GM23338 (cell line): ENCODE results near the gene CMPK2. TPM values are rescaled to one million over a fixed set of nuclear protein-coding genes. Genes with fewer than 3 reads are reported as not detected.

Experiments
- ATAC-seq: fragments of 200-7000 bp; cut with Tn5 transposase; 3 replicates; pipeline ENCODE4 v1.9.1; 2020
- DNase-seq: peaks from one replicate; pipeline ENCODE4 v3.0.0-alpha.2; 2015; ENCODE audit warnings: low spot score
- H2AFZ ChIP-seq: fragments of 200-600 bp; sonication (generic); 2 replicates; pipeline ENCODE4 v1.8.0; 2016; ENCODE audit warnings: antibody characterized with exemption, mild to moderate bottlenecking, moderate library complexity
- H3F3A ChIP-seq: fragments of 200-600 bp; sonication (generic); replicated peaks from 2 replicates; pipeline ENCODE4 v1.8.0; 2017; ENCODE audit warnings: antibody characterized with exemption, mixed run types, low read depth
- H3K27ac ChIP-seq: fragments of 200-600 bp; sonication (generic); 2 replicates; pipeline ENCODE4 v1.6.1; 2016; ENCODE audit warnings: low read depth
- H3K27me3 ChIP-seq: fragments of 200-600 bp; sonication (generic); 2 replicates; pipeline ENCODE4 v1.8.0; 2016; ENCODE audit warnings: mild to moderate bottlenecking, mixed run types, moderate library complexity; ENCODE audit not compliant: insufficient read depth
- H3K36me3 ChIP-seq: fragments of 200-600 bp; sonication (generic); 2 replicates; pipeline ENCODE4 v1.8.0; 2016; ENCODE audit warnings: mild to moderate bottlenecking; ENCODE audit not compliant: insufficient read depth
- H3K4me1 ChIP-seq: fragments of 200-600 bp; sonication (generic); 2 replicates; pipeline ENCODE4 v1.8.0; 2016; ENCODE audit warnings: mild to moderate bottlenecking, moderate library complexity; ENCODE audit not compliant: insufficient read depth
- H3K4me2 ChIP-seq: fragments of 200-600 bp; sonication (generic); 2 replicates; pipeline ENCODE4 v1.7.1; 2017; ENCODE audit warnings: mixed run types
- H3K4me3 ChIP-seq: fragments of 200-600 bp; sonication (generic); 2 replicates; pipeline ENCODE4 v1.6.1; 2016; ENCODE audit warnings: mixed run types
- H3K79me2 ChIP-seq: fragments of 200-600 bp; sonication (generic); replicated peaks from 2 replicates; pipeline ENCODE4 v1.8.0; 2017; ENCODE audit warnings: mild to moderate bottlenecking; ENCODE audit not compliant: insufficient read depth
- H3K9me2 ChIP-seq: fragments of 200-600 bp; sonication (generic); 2 replicates; pipeline ENCODE4 v1.8.0; 2017; ENCODE audit not compliant: insufficient read depth
- H4K20me1 ChIP-seq: fragments of 200-600 bp; sonication (generic); replicated peaks from 2 replicates; pipeline ENCODE4 v1.8.0; 2017; ENCODE audit warnings: mild to moderate bottlenecking; ENCODE audit not compliant: insufficient read depth
- H3K27ac Mint-ChIP-seq: 2 replicates; pipeline ENCODE4 v1.8.0; 2020; ENCODE audit warnings: inconsistent platforms, mild to moderate bottlenecking, moderate library complexity, mixed read lengths
- H3K27me3 Mint-ChIP-seq: 3 replicates; pipeline ENCODE4 v1.8.0; 2022; ENCODE audit warnings: low read depth, mild to moderate bottlenecking, moderate library complexity, mixed read lengths, inconsistent platforms; ENCODE audit not compliant: insufficient read depth, poor library complexity
- H3K36me3 Mint-ChIP-seq: 3 replicates; pipeline ENCODE4 v1.8.0; 2021; ENCODE audit warnings: low read depth, mild to moderate bottlenecking, inconsistent platforms, moderate library complexity, mixed read lengths
- H3K4me1 Mint-ChIP-seq: 3 replicates; pipeline ENCODE4 v1.8.0; 2020; ENCODE audit warnings: mild to moderate bottlenecking, inconsistent platforms, mixed read lengths
- H3K4me3 Mint-ChIP-seq: 3 replicates; pipeline ENCODE4 v1.8.0; 2021; ENCODE audit warnings: moderate library complexity, mild to moderate bottlenecking, inconsistent platforms, mixed read lengths
- H3K9me3 Mint-ChIP-seq: 3 replicates; pipeline ENCODE4 v1.8.0; 2020; ENCODE audit warnings: moderate library complexity, mild to moderate bottlenecking, inconsistent platforms, mixed read lengths
- CTCF ChIP-seq, 2 experiments: fragments of 200-600 bp in 1 of 2; sonication (generic) in 1 of 2; conservative IDR thresholded peaks; 2 replicates each; pipeline versions ENCODE4 v1.5.1 to v1.6.1; 2016 to 2017; ENCODE audit warnings: antibody characterized with exemption in 2 of 2, low read depth in 2 of 2, mild to moderate bottlenecking in 2 of 2, moderate library complexity in 1 of 2
- EZH2phosphoT487 ChIP-seq: fragments of 200-600 bp; sonication (generic); IDR thresholded peaks from one replicate; pipeline ENCODE4 v1.8.1; 2018; ENCODE audit warnings: antibody characterized with exemption; ENCODE audit not compliant: unreplicated experiment
- JUNB ChIP-seq: IDR thresholded peaks from one replicate; pipeline ENCODE4 v1.6.1; 2016; ENCODE audit warnings: antibody characterized with exemption; ENCODE audit not compliant: unreplicated experiment
- POLR2AphosphoS5 ChIP-seq: IDR thresholded peaks from 2 replicates; pipeline ENCODE4 v1.6.1; 2016; ENCODE audit warnings: antibody characterized with exemption, low read depth
- ZNF114 ChIP-seq: fragments of 250-450 bp; sonication (Bioruptor Pico); IDR thresholded peaks from 2 replicates; pipeline ENCODE4 v1.5.0; 2020; ENCODE audit warnings: mild to moderate bottlenecking, moderate library complexity
- polyA plus RNA-seq: library from polyadenylated mRNA; unstranded; fragments of >200 nt; fragmentation: Nextera tagmentation; extraction: Ambion mirVana; gene quantifications from 2 replicates; pipeline ENCODE4 v1.2.1, GENCODE V29; 2016
- total RNA-seq: library from RNA; depleted of rRNA; stranded (reverse); fragments of >200 nt; shearing (Covaris generic); gene quantifications from 2 replicates; pipeline ENCODE4 v1.2.3, GENCODE V29; 2014
- TF ChIP-seq, protein P1 (sequence below): IDR thresholded peaks from one replicate; pipeline ENCODE4 v1.6.1; 2018; ENCODE audit warnings: antibody characterized with exemption; ENCODE audit not compliant: unreplicated experiment

Gene CMPK2
- total and polyA plus RNA-seq, 2 experiments from 2014 or later, result 0.13 to 0.56 TPM

DNA sequence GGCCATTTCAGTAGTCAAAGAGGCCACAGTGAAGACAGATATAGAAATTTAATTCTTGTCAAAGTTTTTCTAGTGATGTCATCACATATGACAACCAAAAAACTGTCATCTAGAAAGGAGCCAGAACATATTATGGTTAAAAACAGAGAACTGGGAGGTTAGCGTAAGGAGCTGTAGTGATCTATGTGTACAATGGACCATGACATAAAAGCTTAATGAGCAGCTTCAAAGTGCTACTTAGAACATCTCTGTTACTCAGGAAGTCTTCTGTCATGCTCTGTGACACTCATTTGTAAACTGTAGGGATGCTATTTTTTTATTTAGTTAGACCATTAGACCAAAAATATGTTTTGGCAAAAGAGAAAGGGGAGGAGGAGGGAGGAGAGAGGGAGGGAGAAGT is 57.3 kb downstream of the CMPK2 start (continued):
- no peak for TF ChIP-seq CTCF (conservative IDR thresholded peaks at IDR 0.05; ENCODE audit: low read depth in 2 of 2)
- no peak for TF ChIP-seq ZNF114 (CRISPR knock-in tag)
- no peak for TF ChIP-seq JUNB
- no peak for TF ChIP-seq POLR2AphosphoS5

DNA sequence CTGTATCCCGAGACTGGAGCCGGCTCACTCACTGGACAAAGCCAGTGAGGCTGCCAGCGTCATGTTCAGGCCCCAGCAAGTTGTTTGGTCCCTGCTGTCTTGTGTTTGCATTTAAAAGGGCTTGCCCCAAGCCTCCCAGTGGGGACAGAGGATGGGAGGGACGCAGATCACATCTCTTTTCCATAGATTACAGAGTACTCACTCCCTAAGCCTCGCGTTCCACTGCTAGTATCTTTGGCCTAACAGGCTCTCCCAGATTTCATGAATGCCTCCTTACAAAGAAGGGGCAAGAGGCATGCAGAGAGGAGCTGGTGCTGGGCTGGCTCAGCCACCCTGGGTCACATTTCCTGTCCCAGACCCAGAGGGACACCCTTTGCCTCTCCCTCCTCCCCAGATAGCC is 59.1 kb downstream of the CMPK2 start:
- peaks cover 33% of the 10 kb centered on the region for H3K27me3 Mint-ChIP-seq
- H3K4me1 Mint-ChIP-seq, result peaks cover 43% of the 10 kb centered on the region
- peaks cover 21% of the 10 kb centered on the region for H3K9me3 Mint-ChIP-seq
- Histone ChIP-seq H4K20me1 (no peaks in the 10 kb centered on the region), H3K36me3 (no peaks in the 10 kb centered on the region), H3K4me1 (peaks cover 44% of the 10 kb centered on the region), H3K27me3 (peaks cover 34% of the 10 kb centered on the region), H3K79me2 (no peaks in the 10 kb centered on the region), H3F3A (peaks cover 2% of the 10 kb centered on the region; the same call in 1 of the 2 replicates), H2AFZ (no peak overlapping the region), H3K4me2 (peak overlapping the region; percentile 67), H3K27ac (no peak overlapping the region), H3K4me3 (no peak overlapping the region), H3K9me2 (0 out of 2 replicates have a peak, but pooled peaks cover 4% of the 10 kb centered on the region)
- peak overlapping the region; percentile 11; the same call in 1 of the 3 replicates for H3K4me3 Mint-ChIP-seq
- peak; percentile 74 for DNase-seq
- no peaks in the 10 kb centered on the region for H3K36me3 Mint-ChIP-seq
- TF ChIP-seq ZNF114 (CRISPR knock-in tag) (0 out of 2 replicates have a peak, but pooled peaks have one; percentile 76), CTCF (conservative IDR thresholded peaks at IDR 0.05; ENCODE audit: low read depth in 2 of 2) (no peak)
- peak; percentile 96 for ATAC-seq
- H3K27ac Mint-ChIP-seq, result no peak overlapping the region

- Histone ChIP-seq H3K27me3 (peaks cover 12% of the 10 kb centered on the region), H3K27ac (no peak overlapping the region), H4K20me1 (no peaks in the 10 kb centered on the region), H3K79me2 (no peaks in the 10 kb centered on the region), H3K4me2 (no peak overlapping the region), H3K4me1 (peaks cover 27% of the 10 kb centered on the region), H3K36me3 (no peaks in the 10 kb centered on the region), H3K9me2 (0 out of 2 replicates have a peak, but pooled peaks cover 4% of the 10 kb centered on the region), H3F3A (peaks cover 2% of the 10 kb centered on the region; the same call in 1 of the 2 replicates), H3K4me3 (no peak overlapping the region), H2AFZ (no peak overlapping the region)
- H3K9me3 Mint-ChIP-seq, result peaks cover 31% of the 10 kb centered on the region
- DNase-seq (no peak), ATAC-seq (no peak)
- no peak overlapping the region for H3K4me3 Mint-ChIP-seq
- H3K27me3 Mint-ChIP-seq, result peaks cover 17% of the 10 kb centered on the region
- H3K36me3 Mint-ChIP-seq, result no peaks in the 10 kb centered on the region; the same call in 2 of the 3 replicates
- H3K27ac Mint-ChIP-seq, result no peak overlapping the region
- peaks cover 26% of the 10 kb centered on the region for H3K4me1 Mint-ChIP-seq
- TF ChIP-seq POLR2AphosphoS5 (no peak), EZH2phosphoT487 (no peak)
- TF ChIP-seq, protein P1, sequence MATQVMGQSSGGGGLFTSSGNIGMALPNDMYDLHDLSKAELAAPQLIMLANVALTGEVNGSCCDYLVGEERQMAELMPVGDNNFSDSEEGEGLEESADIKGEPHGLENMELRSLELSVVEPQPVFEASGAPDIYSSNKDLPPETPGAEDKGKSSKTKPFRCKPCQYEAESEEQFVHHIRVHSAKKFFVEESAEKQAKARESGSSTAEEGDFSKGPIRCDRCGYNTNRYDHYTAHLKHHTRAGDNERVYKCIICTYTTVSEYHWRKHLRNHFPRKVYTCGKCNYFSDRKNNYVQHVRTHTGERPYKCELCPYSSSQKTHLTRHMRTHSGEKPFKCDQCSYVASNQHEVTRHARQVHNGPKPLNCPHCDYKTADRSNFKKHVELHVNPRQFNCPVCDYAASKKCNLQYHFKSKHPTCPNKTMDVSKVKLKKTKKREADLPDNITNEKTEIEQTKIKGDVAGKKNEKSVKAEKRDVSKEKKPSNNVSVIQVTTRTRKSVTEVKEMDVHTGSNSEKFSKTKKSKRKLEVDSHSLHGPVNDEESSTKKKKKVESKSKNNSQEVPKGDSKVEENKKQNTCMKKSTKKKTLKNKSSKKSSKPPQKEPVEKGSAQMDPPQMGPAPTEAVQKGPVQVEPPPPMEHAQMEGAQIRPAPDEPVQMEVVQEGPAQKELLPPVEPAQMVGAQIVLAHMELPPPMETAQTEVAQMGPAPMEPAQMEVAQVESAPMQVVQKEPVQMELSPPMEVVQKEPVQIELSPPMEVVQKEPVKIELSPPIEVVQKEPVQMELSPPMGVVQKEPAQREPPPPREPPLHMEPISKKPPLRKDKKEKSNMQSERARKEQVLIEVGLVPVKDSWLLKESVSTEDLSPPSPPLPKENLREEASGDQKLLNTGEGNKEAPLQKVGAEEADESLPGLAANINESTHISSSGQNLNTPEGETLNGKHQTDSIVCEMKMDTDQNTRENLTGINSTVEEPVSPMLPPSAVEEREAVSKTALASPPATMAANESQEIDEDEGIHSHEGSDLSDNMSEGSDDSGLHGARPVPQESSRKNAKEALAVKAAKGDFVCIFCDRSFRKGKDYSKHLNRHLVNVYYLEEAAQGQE, result no peak
Observed at GRCh38 chr2:6800553-6800952, 65.2 kb downstream of the CMPK2 start.
